Esophagus muscularis mucosa (tissue), 3 donors: ENCODE data around the gene NODAL.

Source experiments
- EP300 ChIP-seq: sonication (generic); formaldehyde crosslinking; IDR thresholded peaks from one replicate; pipeline ENCODE4 v1.6.1; 2017; ENCODE audit warnings: antibody characterized with exemption
- TF ChIP-seq, protein P1 (sequence below), 3 experiments: fragments of 200-600 bp in 2 of 3; fragments of 450-650 bp in 1 of 3; sonication (generic) in 2 of 3; IDR thresholded peaks; one replicate each; pipeline ENCODE4 v1.5.1; 2017 to 2019; ENCODE audit warnings: antibody characterized with exemption in 3 of 3, mild to moderate bottlenecking in 2 of 3, moderate library complexity in 1 of 3

DNA sequence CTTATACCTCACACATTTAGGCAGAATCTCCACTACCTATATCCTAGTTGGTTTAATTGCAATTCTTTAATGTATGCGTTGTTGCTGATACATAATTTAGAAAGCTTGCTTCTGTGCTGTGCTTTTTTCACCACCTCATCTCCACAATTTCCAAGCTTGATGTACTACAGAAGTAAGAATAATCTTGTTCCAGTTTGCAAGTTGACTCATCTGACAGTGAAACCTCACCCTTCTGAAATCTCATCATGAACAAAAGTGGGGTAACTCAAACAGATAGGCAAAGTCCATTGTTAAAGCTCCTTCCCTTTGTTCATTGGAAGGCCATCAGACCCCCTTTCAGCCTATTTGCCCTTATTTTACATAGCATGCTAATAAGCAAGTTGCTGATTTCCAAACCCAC, 23.9 kb downstream of the NODAL start:
- TF ChIP-seq, protein P1, sequence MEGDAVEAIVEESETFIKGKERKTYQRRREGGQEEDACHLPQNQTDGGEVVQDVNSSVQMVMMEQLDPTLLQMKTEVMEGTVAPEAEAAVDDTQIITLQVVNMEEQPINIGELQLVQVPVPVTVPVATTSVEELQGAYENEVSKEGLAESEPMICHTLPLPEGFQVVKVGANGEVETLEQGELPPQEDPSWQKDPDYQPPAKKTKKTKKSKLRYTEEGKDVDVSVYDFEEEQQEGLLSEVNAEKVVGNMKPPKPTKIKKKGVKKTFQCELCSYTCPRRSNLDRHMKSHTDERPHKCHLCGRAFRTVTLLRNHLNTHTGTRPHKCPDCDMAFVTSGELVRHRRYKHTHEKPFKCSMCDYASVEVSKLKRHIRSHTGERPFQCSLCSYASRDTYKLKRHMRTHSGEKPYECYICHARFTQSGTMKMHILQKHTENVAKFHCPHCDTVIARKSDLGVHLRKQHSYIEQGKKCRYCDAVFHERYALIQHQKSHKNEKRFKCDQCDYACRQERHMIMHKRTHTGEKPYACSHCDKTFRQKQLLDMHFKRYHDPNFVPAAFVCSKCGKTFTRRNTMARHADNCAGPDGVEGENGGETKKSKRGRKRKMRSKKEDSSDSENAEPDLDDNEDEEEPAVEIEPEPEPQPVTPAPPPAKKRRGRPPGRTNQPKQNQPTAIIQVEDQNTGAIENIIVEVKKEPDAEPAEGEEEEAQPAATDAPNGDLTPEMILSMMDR (IDR thresholded peaks at IDR 0.05) = no peak
- no peak for TF ChIP-seq EP300
